Spinal cord (tissue), 10 donors: ENCODE data around the gene ZNF629. TPM values are rescaled to one million over a fixed set of nuclear protein-coding genes. Genes with fewer than 3 reads are reported as not detected.
A peak's percentile ranks its signal among the peaks of the same experiment; 100 is the strongest.
"Not testable (repeated sequence)": the region's sequence is repeated elsewhere in the genome, so short reads cannot be mapped to it uniquely, and the experiment has no call there.

Experiments used
- DNase-seq, 6 donors: peaks; one replicate each; pipeline versions ENCODE4 v3.0.0 to v3.0.0-alpha.2; 2013 to 2015; ENCODE audit warnings: low spot score in 6 of 6, low read depth in 4 of 6
- H3K27ac ChIP-seq: one replicate; pipeline ENCODE4 v1.5.1; 2013; ENCODE audit warnings: low read depth, low read length, control low read depth
- H3K27me3 ChIP-seq: one replicate; pipeline ENCODE4 v1.6.1; 2013; ENCODE audit warnings: low read length; ENCODE audit not compliant: control insufficient read depth, insufficient read depth
- H3K36me3 ChIP-seq: one replicate; pipeline ENCODE4 v1.6.1; 2013; ENCODE audit warnings: low read length; ENCODE audit not compliant: control insufficient read depth, insufficient read depth
- H3K4me1 ChIP-seq: one replicate; pipeline ENCODE4 v1.6.1; 2013; ENCODE audit warnings: low read length; ENCODE audit not compliant: control insufficient read depth, insufficient read depth
- H3K4me3 ChIP-seq: one replicate; pipeline ENCODE4 v1.5.1; 2013; ENCODE audit warnings: low read depth, low read length, control low read depth
- H3K9me3 ChIP-seq: one replicate; pipeline ENCODE4 v1.6.1; 2013; ENCODE audit warnings: low read length; ENCODE audit not compliant: control insufficient read depth, insufficient read depth
- WGBS: methylation state at CpG from one replicate; pipeline ENCODE4 v1.1.5; 2013; ENCODE audit warnings: missing lambda C conversion rate; ENCODE audit not compliant: insufficient coverage; 5-methylcytosine and 5-hydroxymethylcytosine counted together
- long read RNA-seq, 4 donors: transcript quantifications; one replicate each; lab custom pipeline, GENCODE V29; 2026
- polyA plus RNA-seq, 2 donors: library from polyadenylated mRNA; unstranded; fragments of 120-200 nt; gene quantifications; one replicate each; pipeline ENCODE4 v1.2.1, GENCODE V29; 2013; ENCODE audit not compliant: insufficient read length in 2 of 2
- total RNA-seq, 2 donors: library from RNA; depleted of rRNA in 1 of 2; stranded (reverse); fragments of 120-200 nt in 1 of 2; fragments of >200 nt in 1 of 2; gene quantifications; one replicate each; pipeline versions ENCODE4 v1.2.3 to v1.2.4, GENCODE V29; 2013 to 2014
- donor health status: healthy.

ZNF629 gene
- total RNA-seq (10 to 100 TPM in 1 of 2 donors, 1 to 10 TPM in 1; 7.8 to 24.2 TPM), polyA plus RNA-seq (10 to 100 TPM; 26.5 to 27.4 TPM)
- long read RNA-seq, donor 1, full-length matches to known transcripts = 9 of 27 reads
- long read RNA-seq, donor 1, partial matches to known transcripts = 18 of 27 reads
- long read RNA-seq, donor 1, other reads (novel, unspliced or antisense) = 0 of 27 reads
- long read RNA-seq, donor 2, full-length matches to known transcripts = 5 of 5 reads
- long read RNA-seq, donor 2, partial matches to known transcripts = 0 of 5 reads
- long read RNA-seq, donor 2, other reads (novel, unspliced or antisense) = 0 of 5 reads
- long read RNA-seq, donor 3, full-length matches to known transcripts = 7 of 7 reads
- long read RNA-seq, donor 3, partial matches to known transcripts = 0 of 7 reads
- long read RNA-seq, donor 3, other reads (novel, unspliced or antisense) = 0 of 7 reads
- long read RNA-seq, donor 4 = 0 reads

- DNase-seq = peak; percentile 78 to 97 (median 86)
- Histone ChIP-seq H3K27ac (peak within 1 kb of the TSS; percentile 93), H3K27me3 (no peaks in the 10 kb centered on the region), H3K36me3 (peaks cover 32% of the 10 kb centered on the region), H3K4me1 (peaks cover 28% of the 10 kb centered on the region), H3K9me3 (no peaks in the 10 kb centered on the region), H3K4me3 (peak within 1 kb of the TSS; percentile 97)
- WGBS = 0% methylated on average over 36 of the region's 37 CpGs
Observed at GRCh38 chr16:30786936-30787612, at the start of gene ZNF629. ZNF629 (minus strand) TSS chr16:30787205; CDS start chr16:30784482, 2,723 bp downstream.

GRCh38 chr16:30834130-30834740, 47.2 kb upstream of the ZNF629 start:
- no peaks in the 10 kb centered on the region for H3K9me3 ChIP-seq
- DNase-seq = no peak
- H3K27me3 ChIP-seq = no peaks in the 10 kb centered on the region
- H3K4me3 ChIP-seq = no peak overlapping the region
- 94% methylated on average over 44 of the region's 44 CpGs for WGBS
- H3K27ac ChIP-seq = no peak overlapping the region
- peaks cover 17% of the 10 kb centered on the region for H3K36me3 ChIP-seq
- peaks cover 2% of the 10 kb centered on the region for H3K4me1 ChIP-seq

- H3K4me1 ChIP-seq = peaks cover 2% of the 10 kb centered on the region
- H3K27me3 ChIP-seq = no peaks in the 10 kb centered on the region
- H3K36me3 ChIP-seq = peaks cover 14% of the 10 kb centered on the region
- 85% methylated on average over 5 of the region's 6 CpGs for WGBS
- no peak for DNase-seq
- H3K27ac ChIP-seq = no peak overlapping the region
- no peaks in the 10 kb centered on the region for H3K9me3 ChIP-seq
- H3K4me3 ChIP-seq = no peak overlapping the region
Observed at GRCh38 chr16:30830072-30830417, 43.0 kb upstream of the ZNF629 start.

DNA sequence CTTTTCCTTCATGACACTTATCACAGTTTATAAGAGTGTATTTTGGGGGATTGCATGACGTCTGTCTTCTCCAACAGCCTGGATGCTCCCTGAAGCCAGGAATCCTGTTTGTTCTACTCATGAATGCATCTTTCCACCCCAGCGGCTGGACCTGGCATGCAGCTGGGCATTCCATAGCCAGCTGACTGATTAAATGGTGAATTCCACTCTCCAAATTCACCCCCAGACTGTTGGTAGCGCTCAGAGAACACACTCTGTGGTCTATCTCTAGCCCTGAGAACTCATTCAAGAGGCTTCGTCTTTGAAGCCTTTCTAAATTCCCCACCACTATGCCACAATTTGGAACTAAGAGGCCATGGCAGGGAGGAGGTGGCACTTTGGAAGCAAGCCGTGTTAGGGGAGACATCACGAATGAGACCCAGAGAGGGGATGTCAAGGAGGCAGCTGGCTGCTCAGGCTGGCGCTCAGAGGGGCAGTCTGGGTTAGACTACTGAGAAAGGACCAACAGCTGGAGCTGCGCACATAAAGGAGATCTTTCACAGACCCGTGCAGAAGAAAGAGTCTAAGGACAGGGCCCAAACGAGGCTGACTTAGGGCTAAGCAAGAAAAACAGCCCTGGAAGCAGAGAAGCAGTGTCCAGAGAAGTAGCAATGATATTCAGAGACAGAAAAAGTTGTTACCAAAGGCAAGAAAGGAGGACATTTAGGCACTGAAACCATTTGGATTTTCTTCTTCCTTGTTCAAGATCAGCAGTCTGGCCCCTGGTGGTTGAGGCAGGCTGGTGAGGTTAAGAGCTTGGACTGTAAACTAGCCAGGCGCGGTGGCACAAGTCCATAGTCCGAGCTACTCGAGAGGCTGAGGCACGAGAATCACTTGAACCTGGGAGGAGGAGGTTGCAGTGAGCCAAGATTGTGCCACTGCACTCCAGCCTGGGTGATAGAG, 42.4 kb upstream of the ZNF629 start:
- no peaks in the 10 kb centered on the region for H3K27me3 ChIP-seq
- 68% methylated on average over 13 of the region's 15 CpGs for WGBS
- peaks cover 2% of the 10 kb centered on the region for H3K4me1 ChIP-seq
- DNase-seq = peak in 1 of 6 donors; percentile 17
- no peaks in the 10 kb centered on the region for H3K9me3 ChIP-seq
- no peak overlapping the region for H3K27ac ChIP-seq
- H3K4me3 ChIP-seq = no peak overlapping the region
- H3K36me3 ChIP-seq = peaks cover 8% of the 10 kb centered on the region

GRCh38 chr16:30821891-30822290, 34.9 kb upstream of the ZNF629 start:
- no peaks in the 10 kb centered on the region for H3K9me3 ChIP-seq
- no peak overlapping the region for H3K4me3 ChIP-seq
- peaks cover 4% of the 10 kb centered on the region for H3K36me3 ChIP-seq
- 84% methylated on average over 11 of the region's 17 CpGs for WGBS
- H3K27me3 ChIP-seq = no peaks in the 10 kb centered on the region
- no peaks in the 10 kb centered on the region for H3K4me1 ChIP-seq
- no peak overlapping the region for H3K27ac ChIP-seq
- DNase-seq = no peak

GRCh38 chr16:30821441-30821840, 34.4 kb upstream of the ZNF629 start:
- H3K27ac ChIP-seq, DNase-seq, H3K4me1 ChIP-seq, H3K4me3 ChIP-seq, H3K9me3 ChIP-seq, H3K27me3 ChIP-seq, H3K36me3 ChIP-seq: not testable (repeated sequence)
- 86% methylated on average over 7 of the region's 9 CpGs for WGBS

- Histone ChIP-seq H3K4me1 (no peaks in the 10 kb centered on the region), H3K9me3 (no peaks in the 10 kb centered on the region), H3K36me3 (peaks cover 4% of the 10 kb centered on the region), H3K27ac (no peak overlapping the region), H3K27me3 (no peaks in the 10 kb centered on the region), H3K4me3 (no peak overlapping the region)
- WGBS = 76% methylated on average over 34 of the region's 34 CpGs
- DNase-seq = no peak
Observed at GRCh38 chr16:30820952-30821421, 34.0 kb upstream of the ZNF629 start.

GRCh38 chr16:30816769-30817168, 29.8 kb upstream of the ZNF629 start:
- Histone ChIP-seq H3K36me3 (peaks cover 4% of the 10 kb centered on the region), H3K9me3 (no peaks in the 10 kb centered on the region), H3K27ac (no peak overlapping the region), H3K27me3 (no peaks in the 10 kb centered on the region), H3K4me3 (no peak overlapping the region), H3K4me1 (peaks cover 12% of the 10 kb centered on the region)
- 83% methylated on average over 1 of the region's 2 CpGs for WGBS
- DNase-seq = no peak

DNA sequence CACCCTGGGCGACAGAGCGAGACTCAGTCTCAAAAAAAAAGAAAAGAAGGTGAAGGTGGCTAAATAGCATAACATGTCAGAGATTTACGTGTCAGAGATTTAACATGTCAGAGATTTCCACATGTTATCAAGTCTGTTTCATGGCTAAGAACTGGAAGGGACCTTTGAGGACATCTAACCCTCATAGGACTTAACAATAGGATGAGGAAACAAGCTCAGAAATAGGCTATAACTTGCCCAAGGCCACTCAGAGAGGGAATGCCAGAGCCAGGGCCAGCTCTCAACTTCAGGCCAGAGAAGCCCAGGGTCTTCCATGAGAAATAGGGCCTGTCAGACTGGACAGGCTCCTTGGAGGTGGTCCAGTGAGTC, 26.8 kb upstream of the ZNF629 start:
- Histone ChIP-seq H3K36me3 (no peaks in the 10 kb centered on the region), H3K4me1 (peaks cover 12% of the 10 kb centered on the region), H3K9me3 (no peaks in the 10 kb centered on the region), H3K4me3 (peak overlapping the region; percentile 48), H3K27me3 (no peaks in the 10 kb centered on the region), H3K27ac (peak overlapping the region; percentile 67)
- no peak for DNase-seq
- WGBS = 100% methylated on average over 2 of the region's 3 CpGs
